Activated CD8-positive, alpha-beta memory T cell treated with anti-CD3 and anti-CD28 coated beads, Interleukin-2, amount 10 ng/mL, durations not matched to agents 7 days and 5 days (primary cell): ENCODE results near the gene FILIP1L. TPM values are rescaled to one million over a fixed set of nuclear protein-coding genes. Genes with fewer than 3 reads are reported as not detected.

ENCODE experiments used
- ATAC-seq: fragments of 150-1000 bp; cut with Tn5 transposase; one replicate; pipeline ENCODE4 v1.10.0; 2021; ENCODE audit warnings: moderate library complexity
- CTCF ChIA-PET: fragments of 350-600 bp; sonication (Branson Sonifier 250); formaldehyde crosslinking; loops from one replicate; lab custom pipeline; 2021; ENCODE audit warnings: antibody characterized with exemption; lab: Charles Lee
- DNase-seq: peaks from one replicate; pipeline ENCODE4 v3.0.0-alpha.2; 2020
- H3K27ac Mint-ChIP-seq: one replicate; pipeline ENCODE4 v1.8.0; 2021; ENCODE audit warnings: mild to moderate bottlenecking, mixed read lengths
- H3K27me3 Mint-ChIP-seq: one replicate; pipeline ENCODE4 v1.8.0; 2021; ENCODE audit warnings: mixed read lengths
- H3K36me3 Mint-ChIP-seq: one replicate; pipeline ENCODE4 v1.8.0; 2021; ENCODE audit warnings: mild to moderate bottlenecking, mixed read lengths
- H3K4me1 Mint-ChIP-seq: one replicate; pipeline ENCODE4 v1.8.0; 2021; ENCODE audit warnings: mixed read lengths
- H3K4me3 Mint-ChIP-seq: one replicate; pipeline ENCODE4 v1.8.0; 2021; ENCODE audit warnings: mild to moderate bottlenecking, moderate library complexity, mixed read lengths
- H3K9me3 Mint-ChIP-seq: one replicate; pipeline ENCODE4 v1.8.0; 2022; ENCODE audit warnings: low read depth, mixed read lengths
- total RNA-seq, 2 experiments: library from RNA; stranded (reverse); gene quantifications; one replicate each; pipeline ENCODE4 v1.2.3, GENCODE V29; 2021

Gene FILIP1L
- total RNA-seq, 2 experiments from 2014 or later: 2.4 to 15.5 TPM

GRCh38 chr3:100144255-100144866, 30.1 kb upstream of the FILIP1L start:
- H3K27me3 Mint-ChIP-seq: no peaks in the 10 kb centered on the region
- H3K4me1 Mint-ChIP-seq: peaks cover 23% of the 10 kb centered on the region
- DNase-seq (peak; percentile 59), ATAC-seq (peak; percentile 91)
- CTCF ChIA-PET: interaction anchor here (1.4 to 1.5 kb wide), 2 partner anchors 45 to 110 kb away, joined by 3 to 5 read pairs; no protein-coding TSS in a partner anchor
- peaks cover 14% of the 10 kb centered on the region for H3K9me3 Mint-ChIP-seq
- H3K4me3 Mint-ChIP-seq: no peak overlapping the region
- H3K36me3 Mint-ChIP-seq: peaks cover 43% of the 10 kb centered on the region
- H3K27ac Mint-ChIP-seq: peak overlapping the region; percentile 71

GRCh38 chr3:100141586-100141985, 27.3 kb upstream of the FILIP1L start:
- H3K4me1 Mint-ChIP-seq: peaks cover 19% of the 10 kb centered on the region
- H3K27ac Mint-ChIP-seq: no peak overlapping the region
- peaks cover 38% of the 10 kb centered on the region for H3K36me3 Mint-ChIP-seq
- ATAC-seq (no peak), DNase-seq (no peak)
- CTCF ChIA-PET: no interaction called here
- H3K9me3 Mint-ChIP-seq: peaks cover 8% of the 10 kb centered on the region
- no peaks in the 10 kb centered on the region for H3K27me3 Mint-ChIP-seq
- no peak overlapping the region for H3K4me3 Mint-ChIP-seq

GRCh38 chr3:100140976-100141375, 26.7 kb upstream of the FILIP1L start:
- peaks cover 36% of the 10 kb centered on the region for H3K36me3 Mint-ChIP-seq
- H3K4me3 Mint-ChIP-seq: no peak overlapping the region
- CTCF ChIA-PET: interaction anchor here (0.6 kb wide), 1 partner anchor 33 kb away, joined by 3 read pairs; no protein-coding TSS in a partner anchor
- ATAC-seq: no peak
- peaks cover 19% of the 10 kb centered on the region for H3K4me1 Mint-ChIP-seq
- peaks cover 8% of the 10 kb centered on the region for H3K9me3 Mint-ChIP-seq
- DNase-seq: no peak
- H3K27ac Mint-ChIP-seq: no peak overlapping the region
- no peaks in the 10 kb centered on the region for H3K27me3 Mint-ChIP-seq

- ATAC-seq (no peak), DNase-seq (no peak)
- H3K27ac Mint-ChIP-seq: no peak overlapping the region
- H3K9me3 Mint-ChIP-seq: no peaks in the 10 kb centered on the region
- CTCF ChIA-PET: interaction anchor here (0.7 kb wide), 1 partner anchor 96 kb away, joined by 3 read pairs; no protein-coding TSS in a partner anchor
- no peaks in the 10 kb centered on the region for H3K27me3 Mint-ChIP-seq
- no peak overlapping the region for H3K4me3 Mint-ChIP-seq
- H3K36me3 Mint-ChIP-seq: peaks cover 9% of the 10 kb centered on the region
- H3K4me1 Mint-ChIP-seq: no peaks in the 10 kb centered on the region
Observed at GRCh38 chr3:100136921-100137320, 22.6 kb upstream of the FILIP1L start.

- Mint-ChIP-seq H3K4me1 (no peaks in the 10 kb centered on the region), H3K9me3 (no peaks in the 10 kb centered on the region), H3K4me3 (no peak overlapping the region), H3K27ac (no peak overlapping the region), H3K27me3 (no peaks in the 10 kb centered on the region), H3K36me3 (peaks cover 7% of the 10 kb centered on the region)
- ATAC-seq (no peak), DNase-seq (no peak)
- CTCF ChIA-PET: no interaction called here
Observed at GRCh38 chr3:100131241-100131640, 16.9 kb upstream of the FILIP1L start.

GRCh38 chr3:100129941-100130340, 15.6 kb upstream of the FILIP1L start:
- H3K36me3 Mint-ChIP-seq: peaks cover 7% of the 10 kb centered on the region
- H3K4me3 Mint-ChIP-seq: no peak overlapping the region
- no peak overlapping the region for H3K27ac Mint-ChIP-seq
- H3K27me3 Mint-ChIP-seq: no peaks in the 10 kb centered on the region
- CTCF ChIA-PET: no interaction called here
- H3K4me1 Mint-ChIP-seq: peaks cover 7% of the 10 kb centered on the region
- no peak for DNase-seq
- ATAC-seq: no peak
- H3K9me3 Mint-ChIP-seq: no peaks in the 10 kb centered on the region

GRCh38 chr3:100128565-100128964, 14.3 kb upstream of the FILIP1L start:
- Mint-ChIP-seq H3K27me3 (no peaks in the 10 kb centered on the region), H3K9me3 (no peaks in the 10 kb centered on the region), H3K27ac (no peak overlapping the region), H3K4me3 (no peak overlapping the region), H3K36me3 (peaks cover 7% of the 10 kb centered on the region), H3K4me1 (peaks cover 7% of the 10 kb centered on the region)
- CTCF ChIA-PET: no interaction called here
- ATAC-seq (no peak), DNase-seq (no peak)

- Mint-ChIP-seq H3K4me3 (no peak overlapping the region), H3K27ac (no peak overlapping the region), H3K36me3 (peaks cover 7% of the 10 kb centered on the region), H3K9me3 (no peaks in the 10 kb centered on the region), H3K27me3 (no peaks in the 10 kb centered on the region), H3K4me1 (peaks cover 7% of the 10 kb centered on the region)
- CTCF ChIA-PET: interaction anchor here (0.9 kb wide), 1 partner anchor 10 kb away, joined by 3 read pairs; no protein-coding TSS in a partner anchor
- no peak for ATAC-seq
- DNase-seq: no peak
Observed at GRCh38 chr3:100127792-100128191, 13.5 kb upstream of the FILIP1L start.

- H3K9me3 Mint-ChIP-seq: no peaks in the 10 kb centered on the region
- no peaks in the 10 kb centered on the region for H3K27me3 Mint-ChIP-seq
- H3K4me3 Mint-ChIP-seq: no peak overlapping the region
- CTCF ChIA-PET: no interaction called here
- ATAC-seq (no peak), DNase-seq (no peak)
- H3K4me1 Mint-ChIP-seq: peaks cover 7% of the 10 kb centered on the region
- H3K36me3 Mint-ChIP-seq: peaks cover 4% of the 10 kb centered on the region
- H3K27ac Mint-ChIP-seq: no peak overlapping the region
Observed at GRCh38 chr3:100125161-100125938, 11.0 kb upstream of the FILIP1L start.

GRCh38 chr3:100124201-100124761, 10.0 kb upstream of the FILIP1L start:
- no peak overlapping the region for H3K4me3 Mint-ChIP-seq
- ATAC-seq: no peak
- CTCF ChIA-PET: no interaction called here
- H3K36me3 Mint-ChIP-seq: peaks cover 4% of the 10 kb centered on the region
- peaks cover 7% of the 10 kb centered on the region for H3K4me1 Mint-ChIP-seq
- H3K27ac Mint-ChIP-seq: no peak overlapping the region
- no peak for DNase-seq
- no peaks in the 10 kb centered on the region for H3K27me3 Mint-ChIP-seq
- no peaks in the 10 kb centered on the region for H3K9me3 Mint-ChIP-seq

- no peaks in the 10 kb centered on the region for H3K9me3 Mint-ChIP-seq
- H3K36me3 Mint-ChIP-seq: peaks cover 2% of the 10 kb centered on the region
- H3K4me1 Mint-ChIP-seq: peaks cover 7% of the 10 kb centered on the region
- no peak for DNase-seq
- ATAC-seq: no peak
- no peak overlapping the region for H3K27ac Mint-ChIP-seq
- no peak overlapping the region for H3K4me3 Mint-ChIP-seq
- H3K27me3 Mint-ChIP-seq: no peaks in the 10 kb centered on the region
- CTCF ChIA-PET: no interaction called here
Observed at GRCh38 chr3:100123112-100123511, 8.8 kb upstream of the FILIP1L start.

- Mint-ChIP-seq H3K36me3 (no peaks in the 10 kb centered on the region), H3K4me3 (no peak overlapping the region), H3K4me1 (peaks cover 7% of the 10 kb centered on the region), H3K27me3 (no peaks in the 10 kb centered on the region), H3K9me3 (no peaks in the 10 kb centered on the region), H3K27ac (no peak overlapping the region)
- no peak for DNase-seq
- ATAC-seq: no peak
- CTCF ChIA-PET: no interaction called here
Observed at GRCh38 chr3:100122321-100122720, 8.0 kb upstream of the FILIP1L start.

- Mint-ChIP-seq H3K9me3 (no peaks in the 10 kb centered on the region), H3K27me3 (no peaks in the 10 kb centered on the region), H3K4me1 (peaks cover 7% of the 10 kb centered on the region), H3K36me3 (peaks cover 2% of the 10 kb centered on the region), H3K4me3 (no peak overlapping the region), H3K27ac (no peak overlapping the region)
- ATAC-seq (no peak), DNase-seq (no peak)
- CTCF ChIA-PET: interaction anchor here (1.1 kb wide), 1 partner anchor 14 kb away, joined by 3 read pairs; no protein-coding TSS in a partner anchor
Observed at GRCh38 chr3:100120693-100121092, 6.4 kb upstream of the FILIP1L start.
